Transverse colon (tissue), 4 donors: ENCODE results near the gene FBXL2.

Experiments used
- CTCF ChIP-seq, 5 experiments: fragments of 200-600 bp in 3 of 5; fragments of 450-650 bp in 2 of 5; sonication (generic) in 3 of 5; IDR thresholded peaks; 1 replicate in 2 of 5; 2 replicates in 3 of 5; pipeline ENCODE4 v1.5.1; 2016 to 2017; ENCODE audit warnings: antibody characterized with exemption in 5 of 5, inconsistent platforms in 3 of 5, mild to moderate bottlenecking in 2 of 5, moderate library complexity in 1 of 5
- EP300 ChIP-seq: sonication (generic); formaldehyde crosslinking; IDR thresholded peaks from one replicate; pipeline ENCODE4 v1.6.1; 2017; ENCODE audit warnings: antibody characterized with exemption, low read depth
- POLR2A ChIP-seq: fragments of 450-650 bp; IDR thresholded peaks from one replicate; pipeline ENCODE4 v1.6.1; 2016; ENCODE audit warnings: antibody characterized with exemption, mild to moderate bottlenecking, moderate library complexity
- POLR2AphosphoS5 ChIP-seq, 3 donors: sonication (generic); formaldehyde crosslinking; IDR thresholded peaks; one replicate each; pipeline ENCODE4 v1.6.1; 2016; ENCODE audit warnings: antibody characterized with exemption in 3 of 3

GRCh38 chr3:33331414-33331813, 54.2 kb downstream of the FBXL2 start:
- TF ChIP-seq CTCF (IDR thresholded peaks at IDR 0.05) (no peak), POLR2AphosphoS5 (IDR thresholded peaks at IDR 0.05) (no peak), EP300 (no peak), POLR2A (no peak)
